OCI-LY7 (cell line): ENCODE results near the gene MT3. TPM values are rescaled to one million over a fixed set of nuclear protein-coding genes. Genes with fewer than 3 reads are reported as not detected.

Experiments used
- BruUV-seq: library from RNA; stranded (reverse); fragments of 400-500 nt; replicated peaks from 2 replicates; lab custom pipeline; 2021; lab: Mats Ljungman, UMichigan
- CTCF ChIA-PET: fragments of 300-600 bp; sonication (Branson Sonifier 250); formaldehyde crosslinking; loops from one replicate; lab custom pipeline; 2022; ENCODE audit warnings: antibody characterized with exemption; ENCODE audit not compliant: unreplicated experiment; lab: Charles Lee
- POLR2A ChIA-PET: fragments of 300-600 bp; sonication (Branson Sonifier 250); formaldehyde crosslinking; loops from one replicate; lab custom pipeline; 2022; ENCODE audit warnings: antibody characterized with exemption; lab: Charles Lee
- DNase-seq: peaks from one replicate; pipeline ENCODE4 v3.0.0-alpha.2; 2015; ENCODE audit warnings: low spot score
- H2AFZ ChIP-seq: fragments of 200-600 bp; sonication (generic), shearing (Covaris generic); 2 replicates; pipeline ENCODE4 v1.6.1; 2014; ENCODE audit warnings: mild to moderate bottlenecking, antibody characterized with exemption, low read length, moderate library complexity
- H3K27ac ChIP-seq: fragments of 200-600 bp; sonication (generic); 2 replicates; pipeline ENCODE4 v1.5.1; 2014; ENCODE audit warnings: mixed run types, low read depth, mild to moderate bottlenecking, moderate library complexity, low read length, inconsistent platforms; ENCODE audit not compliant: poor library complexity, severe bottlenecking
- H3K36me3 ChIP-seq: fragments of 200-600 bp; sonication (generic); 2 replicates; pipeline ENCODE4 v1.6.1; 2014; ENCODE audit warnings: mild to moderate bottlenecking, antibody characterized with exemption, low read length, moderate library complexity, mixed read lengths; ENCODE audit not compliant: insufficient read depth
- H3K4me1 ChIP-seq: fragments of 200-600 bp; sonication (generic); 2 replicates; pipeline ENCODE4 v1.5.1; 2014; ENCODE audit warnings: mild to moderate bottlenecking, low read length; ENCODE audit not compliant: insufficient read depth, poor library complexity, severe bottlenecking
- H3K4me2 ChIP-seq: fragments of 200-600 bp; sonication (generic); 2 replicates; pipeline ENCODE4 v1.6.1; 2014; ENCODE audit warnings: mild to moderate bottlenecking, low read length
- H3K4me3 ChIP-seq: fragments of 200-600 bp; sonication (generic); 2 replicates; pipeline ENCODE4 v1.5.1; 2014; ENCODE audit warnings: mild to moderate bottlenecking, low read depth, low read length; ENCODE audit not compliant: poor library complexity, severe bottlenecking
- H3K79me2 ChIP-seq: fragments of 200-600 bp; sonication (generic); 2 replicates; pipeline ENCODE4 v1.6.1; 2016; ENCODE audit warnings: low read depth, mild to moderate bottlenecking, low read length, moderate library complexity, mixed read lengths; ENCODE audit not compliant: insufficient read depth
- H3K9me2 ChIP-seq: fragments of 200-600 bp; sonication (generic); 2 replicates; pipeline ENCODE4 v1.6.1; 2016; ENCODE audit warnings: mild to moderate bottlenecking, low read length, mixed read lengths; ENCODE audit not compliant: insufficient read depth
- H3K9me3 ChIP-seq: fragments of 200-600 bp; sonication (generic); 2 replicates; pipeline ENCODE4 v1.6.1; 2014; ENCODE audit warnings: mild to moderate bottlenecking, mixed run types, low read length, mixed read lengths
- H4K20me1 ChIP-seq: fragments of 200-600 bp; sonication (generic); 2 replicates; pipeline ENCODE4 v1.6.1; 2014; ENCODE audit warnings: mild to moderate bottlenecking, antibody characterized with exemption, low read length, moderate library complexity, mixed read lengths; ENCODE audit not compliant: insufficient read depth
- CTCF ChIP-seq: fragments of 200-600 bp; sonication (generic); conservative IDR thresholded peaks from 2 replicates; pipeline ENCODE4 v1.5.1; 2014; ENCODE audit warnings: mild to moderate bottlenecking, antibody characterized with exemption, low read length, moderate library complexity, mixed read lengths
- EZH2phosphoT487 ChIP-seq: fragments of 200-600 bp; sonication (generic); IDR thresholded peaks from 2 replicates; pipeline ENCODE4 v1.6.1; 2018; ENCODE audit warnings: low read depth, borderline replicate concordance, mild to moderate bottlenecking, mixed run types, antibody characterized with exemption, low read length, moderate library complexity, mixed read lengths
- intact Hi-C: fragments of 100-400 bp; cut with micrococcal nuclease; formaldehyde crosslinking; loops from one replicate; pipeline ENCODE4 v1.10.0; 2022; ENCODE audit not compliant: unreplicated experiment
- total RNA-seq, 2 experiments: library from RNA; depleted of rRNA in 1 of 2; stranded (reverse); fragments of >200 nt in 1 of 2; shearing (Covaris generic) in 1 of 2; gene quantifications; 2 replicates each; pipeline ENCODE4 v1.2.3, GENCODE V29; 2014 to 2022

Gene MT3
- total RNA-seq, 2 experiments from 2014 or later: not detected

DNA sequence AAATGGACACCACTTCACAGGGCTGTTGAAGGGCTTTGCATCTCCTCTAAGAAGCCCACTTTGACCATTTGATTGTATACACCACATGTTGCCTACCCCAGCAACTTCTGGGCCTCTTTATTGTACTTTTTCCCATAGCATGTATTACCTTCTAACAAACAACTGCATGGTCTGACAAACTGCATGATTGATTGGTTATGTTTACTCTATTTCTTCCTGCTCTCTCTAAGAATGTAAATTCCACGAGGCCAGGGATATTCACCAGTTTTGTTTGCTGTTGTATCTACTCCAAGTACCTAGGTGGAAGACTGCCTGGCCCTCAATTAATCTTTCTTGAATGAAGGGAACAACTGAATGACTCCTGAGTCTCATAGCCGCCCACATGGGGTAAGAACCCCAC is 47.3 kb upstream of the MT3 start:
- Histone ChIP-seq H3K9me2 (no peaks in the 10 kb centered on the region), H3K36me3 (no peaks in the 10 kb centered on the region), H3K9me3 (no peaks in the 10 kb centered on the region), H3K27ac (no peak overlapping the region), H4K20me1 (no peaks in the 10 kb centered on the region), H3K4me3 (no peak overlapping the region), H3K4me1 (peaks cover 2% of the 10 kb centered on the region), H2AFZ (no peak overlapping the region), H3K79me2 (no peaks in the 10 kb centered on the region), H3K4me2 (no peak overlapping the region)
- TF ChIP-seq EZH2phosphoT487 (no peak), CTCF (no peak)
- ChIA-PET CTCF (no interaction called here), POLR2A (interaction anchor here (0.5 kb wide), 1 partner anchor 129 kb away, joined by 3 read pairs; no protein-coding TSS in a partner anchor)
- BruUV-seq: no TSS peak
- intact Hi-C loops: no loop called here
- no peak for DNase-seq

GRCh38 chr16:56547120-56547948 is 42.0 kb upstream of the MT3 start:
- intact Hi-C loops: no loop called here
- CTCF ChIA-PET: no interaction called here

More at GRCh38 chr16:56547120-56547948, 42.0 kb upstream of the MT3 start:
- Histone ChIP-seq H3K4me3 (no peak overlapping the region), H3K4me2 (peak overlapping the region; percentile 54), H3K79me2 (no peaks in the 10 kb centered on the region), H3K27ac (no peak overlapping the region), H3K4me1 (peaks cover 26% of the 10 kb centered on the region), H3K9me3 (no peaks in the 10 kb centered on the region), H3K9me2 (no peaks in the 10 kb centered on the region), H2AFZ (peak overlapping the region; percentile 52), H4K20me1 (no peaks in the 10 kb centered on the region), H3K36me3 (no peaks in the 10 kb centered on the region)
- TF ChIP-seq CTCF (no peak), EZH2phosphoT487 (no peak)
- peak; percentile 54 for DNase-seq
- POLR2A ChIA-PET: interaction anchor here (0.6 to 2.1 kb wide), 6 partner anchors 12 to 68 kb away, joined by 3 to 5 read pairs (median 3); partner anchors contain the start of gene MT4
- BruUV-seq: no TSS peak
